A549 (cell line): Measurements from ENCODE around the gene RAB2B. TPM values are rescaled to one million over a fixed set of nuclear protein-coding genes. Genes with fewer than 3 reads are reported as not detected.

Experiments used
- ATAC-seq, 2 experiments: fragments of 200-7000 bp in 1 of 2; fragments of >200 bp in 1 of 2; cut with Nextera tagmentation in 1 of 2; cut with Tn5 transposase in 1 of 2; 3 replicates each; pipeline versions ENCODE4 v1.8.0 to v1.9.1; 2018 to 2020; ENCODE audit warnings: mild to moderate bottlenecking in 1 of 2, moderate library complexity in 1 of 2
- CTCF ChIA-PET: fragments of 300-600 bp; sonication (Branson Sonifier 250); formaldehyde crosslinking; extraction: SDS; loops from one replicate; lab custom pipeline; 2021; ENCODE audit warnings: antibody characterized with exemption, inconsistent platforms; lab: Yijun Ruan, JAX
- POLR2A ChIA-PET: fragments of 350-600 bp; formaldehyde crosslinking; extraction: SDS; loops from one replicate; lab custom pipeline; 2021; ENCODE audit warnings: antibody characterized with exemption, inconsistent platforms; lab: Yijun Ruan, JAX
- DNase-seq, 2 experiments: peaks; one replicate each; pipeline versions ENCODE4 v3.0.0 to v3.0.0-alpha.2; 2011 to 2016; ENCODE audit warnings: low read depth in 1 of 2, low spot score in 1 of 2
- FAIRE-seq: peaks from 2 replicates; lab custom pipeline; 2011; peaks lifted over from hg19 to GRCh38; lab: Jason Lieb, UNC
- H3K27ac ChIP-seq, 2 experiments: fragments of >200 bp; sonication (Bioruptor Twin); formaldehyde crosslinking; 3 replicates each; pipeline ENCODE4 v1.5.1; 2016 to 2017
- H3K4me1 ChIP-seq: fragments of >200 bp; sonication (Bioruptor Twin); formaldehyde crosslinking; 3 replicates; pipeline ENCODE4 v1.6.1; 2016
- H3K4me2 ChIP-seq: fragments of >200 bp; sonication (Bioruptor Twin); formaldehyde crosslinking; 3 replicates; pipeline ENCODE4 v1.6.1; 2016
- H3K4me3 ChIP-seq: fragments of >200 bp; sonication (Bioruptor Twin); formaldehyde crosslinking; 3 replicates; pipeline ENCODE4 v1.5.1; 2016
- H3K9me3 ChIP-seq: fragments of >200 bp; sonication (Bioruptor Twin); formaldehyde crosslinking; 3 replicates; pipeline ENCODE4 v1.6.1; 2016
- ATOH8 ChIP-seq: fragments of 250-450 bp; sonication (Bioruptor Pico); IDR thresholded peaks from 2 replicates; pipeline ENCODE4 v1.5.0; 2020; ENCODE audit warnings: low read depth, mild to moderate bottlenecking, moderate library complexity
- CBX2 ChIP-seq: fragments of 200-600 bp; sonication (generic); IDR thresholded peaks from 2 replicates; pipeline ENCODE4 v1.6.1; 2016; ENCODE audit warnings: low read depth, mild to moderate bottlenecking, borderline replicate concordance
- CEBPB ChIP-seq, 2 experiments: fragments of >200 bp in 1 of 2; sonication (Bioruptor Twin) in 1 of 2; formaldehyde crosslinking in 1 of 2; IDR thresholded peaks; 2 replicates each; pipeline ENCODE4 v1.6.1; 2012 to 2016
- CHD4 ChIP-seq: fragments of 200-600 bp; sonication (generic); IDR thresholded peaks from 2 replicates; pipeline ENCODE4 v1.6.1; 2016; ENCODE audit warnings: antibody characterized with exemption, mild to moderate bottlenecking, borderline replicate concordance
- EP300 ChIP-seq, 2 experiments: fragments of >200 bp; sonication (Bioruptor Twin); formaldehyde crosslinking; IDR thresholded peaks; 2 replicates in 1 of 2; 3 replicates in 1 of 2; pipeline ENCODE4 v1.6.1; 2016 to 2017
- FOSL2 ChIP-seq, 2 experiments: fragments of 450-650 bp in 1 of 2; fragments of >200 bp in 1 of 2; sonication (Bioruptor Twin) in 1 of 2; formaldehyde crosslinking; IDR thresholded peaks; 2 replicates each; pipeline versions ENCODE4 v1.5.0 to v1.6.1; 2016 to 2020; ENCODE audit warnings: mild to moderate bottlenecking in 1 of 2, moderate library complexity in 1 of 2
- GATA3 ChIP-seq: IDR thresholded peaks from 2 replicates; pipeline ENCODE4 v1.6.1; 2012; ENCODE audit warnings: borderline replicate concordance
- HDAC2 ChIP-seq: fragments of 200-600 bp; sonication (generic); IDR thresholded peaks from 2 replicates; pipeline ENCODE4 v1.6.1; 2016
- HMGXB4 ChIP-seq: fragments of 250-450 bp; sonication (Bioruptor Pico); IDR thresholded peaks from 2 replicates; pipeline ENCODE4 v1.5.0; 2021; ENCODE audit warnings: mild to moderate bottlenecking, moderate library complexity, borderline replicate concordance
- KDM5A ChIP-seq: fragments of 200-600 bp; sonication (generic); IDR thresholded peaks from 2 replicates; pipeline ENCODE4 v1.6.1; 2016; ENCODE audit warnings: antibody characterized with exemption, mild to moderate bottlenecking
- MAX ChIP-seq: IDR thresholded peaks from 2 replicates; pipeline ENCODE4 v1.6.1; 2012
- MYC ChIP-seq: IDR thresholded peaks from 2 replicates; pipeline ENCODE4 v1.6.1; 2012; ENCODE audit warnings: mild to moderate bottlenecking, inconsistent platforms, low read length, improper control_type of control experiment, borderline replicate concordance
- POLR2AphosphoS2 ChIP-seq: conservative IDR thresholded peaks from 2 replicates; pipeline ENCODE4 v1.6.1; 2012; ENCODE audit warnings: low read length, improper control_type of control experiment, inconsistent platforms
- REST ChIP-seq: fragments of 200-600 bp; sonication (generic); IDR thresholded peaks from 2 replicates; pipeline ENCODE4 v1.6.1; 2016; ENCODE audit warnings: antibody characterized with exemption, mild to moderate bottlenecking, moderate library complexity
- RFX5 ChIP-seq: fragments of 450-650 bp; IDR thresholded peaks from 2 replicates; pipeline ENCODE4 v1.7.1; 2014; ENCODE audit warnings: antibody characterized with exemption, mild to moderate bottlenecking, moderate library complexity
- USF2 ChIP-seq: fragments of 450-650 bp; IDR thresholded peaks from 2 replicates; pipeline ENCODE4 v1.6.1; 2014; ENCODE audit warnings: antibody characterized with exemption
- ZC3H11A ChIP-seq: fragments of 450-650 bp; IDR thresholded peaks from 2 replicates; pipeline ENCODE4 v1.6.1; 2014; ENCODE audit warnings: antibody characterized with exemption, mild to moderate bottlenecking
- WGBS: methylation state at CpG from one replicate; pipeline ENCODE4 v1.1.6; 2017; ENCODE audit errors: missing lambda C conversion rate; 5-methylcytosine and 5-hydroxymethylcytosine counted together
- polyA plus RNA-seq, 4 experiments: library from polyadenylated mRNA; depleted of rRNA in 3 of 4; stranded (reverse); fragments of >200 nt; fragmentation: RNase III in 1 of 4; extraction: RNeasy Plus Mini Kit Qiagen cat#74134 plus additional on column Dnase treatment in 1 of 4; gene quantifications; 2 replicates in 3 of 4; 3 replicates in 1 of 4; pipeline ENCODE4 v1.2.3, GENCODE V29; 2011 to 2017

Gene RAB2B
- polyA plus RNA-seq, 2 of the 4 experiments (the other 2 are of a cell fraction), result 18.4 to 41.3 TPM

GRCh38 chr14:21524575-21525490 is 48.1 kb upstream of the RAB2B start (continued):
- TF ChIP-seq REST (no peak), EP300 (IDR thresholded peaks at IDR 0.05) (no peak), MYC (no peak), USF2 (no peak), HDAC2 (no peak), FOSL2 (IDR thresholded peaks at IDR 0.05) (no peak), FOSL2 (CRISPR knock-in tag; IDR thresholded peaks at IDR 0.05) (no peak), KDM5A (no peak), ATOH8 (CRISPR knock-in tag) (no peak)
- TF ChIP-seq, all 56 proteins: peak for 0

GRCh38 chr14:21523203-21523602 is 46.4 kb upstream of the RAB2B start:
- Histone ChIP-seq H3K4me2 (no peak overlapping the region), H3K4me3 (no peak overlapping the region), H3K27ac (no peak overlapping the region), H3K9me3 (no peaks in the 10 kb centered on the region), H3K4me1 (0 out of 3 replicates have a peak, but pooled peaks cover 3% of the 10 kb centered on the region)
- CTCF ChIA-PET, result interaction anchor here (0.8 to 3.3 kb wide), 8 partner anchors 8 to 650 kb away, joined by 3 to 13 read pairs (median 4); no protein-coding TSS in a partner anchor
- FAIRE-seq (no peak), ATAC-seq (no peak), DNase-seq (no peak)
- TF ChIP-seq CEBPB (IDR thresholded peaks at IDR 0.05) (no peak), MAX (no peak)
- POLR2A ChIA-PET, result interaction anchor here (6.5 kb wide), 1 partner anchor 12 kb away, joined by 43 read pairs; the partner anchor contains the start of gene METTL3
- WGBS, result 92% methylated on average over 5 of the region's 7 CpGs

- H3K4me3 ChIP-seq, result no peak overlapping the region
- WGBS, result 65% methylated on average over 2 of the region's 2 CpGs
- 0 out of 3 replicates have a peak, but pooled peaks cover 3% of the 10 kb centered on the region for H3K4me1 ChIP-seq
- FAIRE-seq, result no peak
- no peak overlapping the region for H3K4me2 ChIP-seq
- TF ChIP-seq HMGXB4 (no peak), RFX5 (no peak), CHD4 (no peak), ZC3H11A (no peak), GATA3 (no peak), CBX2 (no peak), POLR2AphosphoS2 (no peak)
- ChIA-PET POLR2A (interaction anchor here (6.5 kb wide), 1 partner anchor 10 kb away, joined by 43 read pairs; the partner anchor contains the start of gene METTL3), CTCF (interaction anchor here (1.2 to 1.7 kb wide), 2 partner anchors 35 to 37 kb away, joined by 4 to 5 read pairs; no protein-coding TSS in a partner anchor)
- ATAC-seq, result no peak
- DNase-seq, result no peak
- H3K27ac ChIP-seq, result no peak overlapping the region
- no peaks in the 10 kb centered on the region for H3K9me3 ChIP-seq
These were observed 44.7 kb upstream of the RAB2B start for GRCh38 chr14:21521501-21521900.
